ENCODE results near the gene NOP56.
A peak's percentile ranks its signal among the peaks of the same experiment; 100 is the strongest.

- TF ChIP-seq, protein P1, sequence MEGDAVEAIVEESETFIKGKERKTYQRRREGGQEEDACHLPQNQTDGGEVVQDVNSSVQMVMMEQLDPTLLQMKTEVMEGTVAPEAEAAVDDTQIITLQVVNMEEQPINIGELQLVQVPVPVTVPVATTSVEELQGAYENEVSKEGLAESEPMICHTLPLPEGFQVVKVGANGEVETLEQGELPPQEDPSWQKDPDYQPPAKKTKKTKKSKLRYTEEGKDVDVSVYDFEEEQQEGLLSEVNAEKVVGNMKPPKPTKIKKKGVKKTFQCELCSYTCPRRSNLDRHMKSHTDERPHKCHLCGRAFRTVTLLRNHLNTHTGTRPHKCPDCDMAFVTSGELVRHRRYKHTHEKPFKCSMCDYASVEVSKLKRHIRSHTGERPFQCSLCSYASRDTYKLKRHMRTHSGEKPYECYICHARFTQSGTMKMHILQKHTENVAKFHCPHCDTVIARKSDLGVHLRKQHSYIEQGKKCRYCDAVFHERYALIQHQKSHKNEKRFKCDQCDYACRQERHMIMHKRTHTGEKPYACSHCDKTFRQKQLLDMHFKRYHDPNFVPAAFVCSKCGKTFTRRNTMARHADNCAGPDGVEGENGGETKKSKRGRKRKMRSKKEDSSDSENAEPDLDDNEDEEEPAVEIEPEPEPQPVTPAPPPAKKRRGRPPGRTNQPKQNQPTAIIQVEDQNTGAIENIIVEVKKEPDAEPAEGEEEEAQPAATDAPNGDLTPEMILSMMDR (IDR thresholded peaks at IDR 0.05; ENCODE audit: extremely low read depth in 1 of 2, insufficient read depth in 1 of 2, low read depth in 1 of 2, low read length in 2 of 2) = no peak
- TF ChIP-seq, protein P2, sequence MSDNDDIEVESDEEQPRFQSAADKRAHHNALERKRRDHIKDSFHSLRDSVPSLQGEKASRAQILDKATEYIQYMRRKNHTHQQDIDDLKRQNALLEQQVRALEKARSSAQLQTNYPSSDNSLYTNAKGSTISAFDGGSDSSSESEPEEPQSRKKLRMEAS (IDR thresholded peaks at IDR 0.05; ENCODE audit: insufficient read depth, insufficient read length) = peak; percentile 14
- peak; percentile 89 for TF ChIP-seq POLR2AphosphoS5 (IDR thresholded peaks at IDR 0.05; ENCODE audit: insufficient read depth, low read depth, low read length)
- no peak for TF ChIP-seq EZH2 (IDR thresholded peaks at IDR 0.05; ENCODE audit: borderline replicate concordance, low read depth, low read length, severe bottlenecking)
- no peak for TF ChIP-seq FOS (IDR thresholded peaks at IDR 0.05; ENCODE audit: borderline replicate concordance, insufficient read depth, low read length)
These were observed 11.7 kb downstream of the NOP56 start, which contains the start of gene IDH3B for GRCh38 chr20:2663887-2664719.

Data from endothelial cell of umbilical vein (primary cell).